Measurements from ENCODE around the gene CADM1.

DNA sequence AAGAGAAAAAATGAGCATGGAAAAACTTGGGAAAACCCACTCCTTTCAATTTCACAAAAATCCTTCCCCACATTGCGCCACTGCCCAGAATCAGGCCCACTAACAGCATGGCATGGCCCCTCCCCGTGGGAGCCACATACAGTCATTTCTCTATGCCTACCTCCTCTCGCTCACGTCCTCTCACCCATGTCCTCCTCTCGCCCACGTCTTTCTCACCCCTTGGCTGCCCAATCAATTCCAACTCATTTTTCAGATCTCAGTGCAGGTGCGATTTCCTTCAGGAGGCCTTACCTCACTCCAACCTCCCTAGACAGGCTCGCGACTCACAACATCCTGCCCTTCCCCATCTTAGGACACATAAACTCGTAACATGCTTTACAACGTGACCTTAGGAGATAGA lies 229.2 kb downstream of the CADM1 start:
- TF ChIP-seq, protein P1, sequence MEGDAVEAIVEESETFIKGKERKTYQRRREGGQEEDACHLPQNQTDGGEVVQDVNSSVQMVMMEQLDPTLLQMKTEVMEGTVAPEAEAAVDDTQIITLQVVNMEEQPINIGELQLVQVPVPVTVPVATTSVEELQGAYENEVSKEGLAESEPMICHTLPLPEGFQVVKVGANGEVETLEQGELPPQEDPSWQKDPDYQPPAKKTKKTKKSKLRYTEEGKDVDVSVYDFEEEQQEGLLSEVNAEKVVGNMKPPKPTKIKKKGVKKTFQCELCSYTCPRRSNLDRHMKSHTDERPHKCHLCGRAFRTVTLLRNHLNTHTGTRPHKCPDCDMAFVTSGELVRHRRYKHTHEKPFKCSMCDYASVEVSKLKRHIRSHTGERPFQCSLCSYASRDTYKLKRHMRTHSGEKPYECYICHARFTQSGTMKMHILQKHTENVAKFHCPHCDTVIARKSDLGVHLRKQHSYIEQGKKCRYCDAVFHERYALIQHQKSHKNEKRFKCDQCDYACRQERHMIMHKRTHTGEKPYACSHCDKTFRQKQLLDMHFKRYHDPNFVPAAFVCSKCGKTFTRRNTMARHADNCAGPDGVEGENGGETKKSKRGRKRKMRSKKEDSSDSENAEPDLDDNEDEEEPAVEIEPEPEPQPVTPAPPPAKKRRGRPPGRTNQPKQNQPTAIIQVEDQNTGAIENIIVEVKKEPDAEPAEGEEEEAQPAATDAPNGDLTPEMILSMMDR (IDR thresholded peaks at IDR 0.05 in 2 of 3, conservative IDR thresholded peaks at IDR 0.05 in 1 of 3; ENCODE audit: control insufficient read depth in 2 of 3, extremely low read depth in 1 of 3, insufficient read depth in 1 of 3, low read depth in 3 of 3, low read length in 3 of 3) = no peak
- TF ChIP-seq YY1 (IDR thresholded peaks at IDR 0.05; ENCODE audit: low read depth, low read length) = no peak
- TF ChIP-seq POLR2A (IDR thresholded peaks at IDR 0.05; ENCODE audit: low read depth, low read length) = no peak
- TF ChIP-seq, protein P2, sequence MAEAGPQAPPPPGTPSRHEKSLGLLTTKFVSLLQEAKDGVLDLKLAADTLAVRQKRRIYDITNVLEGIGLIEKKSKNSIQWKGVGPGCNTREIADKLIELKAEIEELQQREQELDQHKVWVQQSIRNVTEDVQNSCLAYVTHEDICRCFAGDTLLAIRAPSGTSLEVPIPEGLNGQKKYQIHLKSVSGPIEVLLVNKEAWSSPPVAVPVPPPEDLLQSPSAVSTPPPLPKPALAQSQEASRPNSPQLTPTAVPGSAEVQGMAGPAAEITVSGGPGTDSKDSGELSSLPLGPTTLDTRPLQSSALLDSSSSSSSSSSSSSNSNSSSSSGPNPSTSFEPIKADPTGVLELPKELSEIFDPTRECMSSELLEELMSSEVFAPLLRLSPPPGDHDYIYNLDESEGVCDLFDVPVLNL (IDR thresholded peaks at IDR 0.05; ENCODE audit: low read depth, low read length) = no peak
- TF ChIP-seq ASH2L (IDR thresholded peaks at IDR 0.05; ENCODE audit: borderline replicate concordance, low read depth) = no peak
- no peak for TF ChIP-seq CHD1 (IDR thresholded peaks at IDR 0.05; ENCODE audit: low read depth, low read length)
- no peak for TF ChIP-seq ETV6 (conservative IDR thresholded peaks at IDR 0.05 in 1 of 2, IDR thresholded peaks at IDR 0.05 in 1 of 2; ENCODE audit: borderline replicate concordance in 1 of 2, low read depth in 1 of 2)
- no peak for TF ChIP-seq SIN3A (IDR thresholded peaks at IDR 0.05; ENCODE audit: low read depth, low read length)
- no peak for TF ChIP-seq EP300 (IDR thresholded peaks at IDR 0.05; ENCODE audit: borderline replicate concordance in 1 of 2, control insufficient read depth in 1 of 2, low read depth in 2 of 2, low read length in 2 of 2)
- TF ChIP-seq CEBPB (IDR thresholded peaks at IDR 0.05; ENCODE audit: borderline replicate concordance in 1 of 2, low read depth in 2 of 2, low read length in 2 of 2) = no peak
- TF ChIP-seq ZZZ3 (IDR thresholded peaks at IDR 0.05; ENCODE audit: control insufficient read depth, insufficient read length, low read depth) = no peak
- no peak for TF ChIP-seq BCL11A (IDR thresholded peaks at IDR 0.05; ENCODE audit: low read depth, low read length)
- TF ChIP-seq, protein P3, sequence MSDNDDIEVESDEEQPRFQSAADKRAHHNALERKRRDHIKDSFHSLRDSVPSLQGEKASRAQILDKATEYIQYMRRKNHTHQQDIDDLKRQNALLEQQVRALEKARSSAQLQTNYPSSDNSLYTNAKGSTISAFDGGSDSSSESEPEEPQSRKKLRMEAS (IDR thresholded peaks at IDR 0.05; ENCODE audit: low read depth, low read length) = no peak
